Measurements from ENCODE around the gene CORO7. TPM values are rescaled to one million over a fixed set of nuclear protein-coding genes. Genes with fewer than 3 reads are reported as not detected.
A peak's percentile ranks its signal among the peaks of the same experiment; 100 is the strongest.

The CORO7 gene
- total and polyA plus RNA-seq, 10 donors: 29.7 to 177 (median 117) TPM

- intact Hi-C loops (cut with DNase I; ENCODE audit: low total_unique reads): no loop called here
- Histone ChIP-seq H3K27ac (peak overlapping the region in 7 of 8 donors; percentile 3 to 86 (median 68)), H3K36me3 (no peaks in the 10 kb centered on the region), H3K27me3 (replicated peaks in 1 of 7) (peaks cover 0 to 69% (median 37%) of the 10 kb centered on the region in 7 donors), H3K4me3 (peak overlapping the region in 6 of 8 donors; percentile 39 to 84 (median 62)), H3K4me1 (peaks cover 21 to 80% (median 62%) of the 10 kb centered on the region in 6 donors), H3K9me3 (no peaks in the 10 kb centered on the region)
- WGBS, 5 donors: 65 to 90% (median 75%) methylated on average over 10 to 12 of the region's 12 CpGs
- no peak for TF ChIP-seq POLR2A (IDR thresholded peaks at IDR 0.05)
- TF ChIP-seq CTCF (IDR thresholded peaks at IDR 0.05 in 8 of 11, conservative IDR thresholded peaks at IDR 0.05 in 3 of 11): no peak
- TF ChIP-seq POLR2AphosphoS5 (IDR thresholded peaks at IDR 0.05): no peak
- DNase-seq: no peak
Observed at GRCh38 chr16:4317532-4318450, 98.6 kb downstream of the CORO7 start.

GRCh38 chr16:4316864-4317531, 99.4 kb downstream of the CORO7 start:
- no peak for DNase-seq
- WGBS, 5 donors: 37 to 70% (median 62%) methylated on average over 11 to 20 of the region's 20 CpGs
- Histone ChIP-seq H3K4me3 (peak overlapping the region; percentile 8 to 84 (median 50)), H3K4me1 (peaks cover 21 to 79% (median 60%) of the 10 kb centered on the region in 6 donors), H3K27ac (peak overlapping the region; percentile 19 to 86 (median 66)), H3K27me3 (replicated peaks in 1 of 7) (peaks cover 0 to 76% (median 37%) of the 10 kb centered on the region in 7 donors), H3K36me3 (no peaks in the 10 kb centered on the region), H3K9me3 (no peaks in the 10 kb centered on the region)
- intact Hi-C loops (cut with DNase I; ENCODE audit: low total_unique reads): no loop called here
- peak in 2 of 3 donors; percentile 29 to 49 for TF ChIP-seq POLR2AphosphoS5 (IDR thresholded peaks at IDR 0.05)
- no peak for TF ChIP-seq CTCF (IDR thresholded peaks at IDR 0.05 in 8 of 11, conservative IDR thresholded peaks at IDR 0.05 in 3 of 11)

- intact Hi-C loops (cut with DNase I; ENCODE audit: low total_unique reads): no loop called here
- Histone ChIP-seq H3K9me3 (no peaks in the 10 kb centered on the region), H3K36me3 (no peaks in the 10 kb centered on the region), H3K27ac (peak overlapping the region; percentile 19 to 86 (median 66)), H3K4me1 (peaks cover 21 to 79% (median 60%) of the 10 kb centered on the region in 6 donors), H3K4me3 (peak overlapping the region; percentile 8 to 84 (median 50)), H3K27me3 (replicated peaks in 1 of 7) (peaks cover 0 to 76% (median 37%) of the 10 kb centered on the region in 7 donors)
- DNase-seq: no peak
- whole genome bisulfite sequencing, 5 donors: 5 to 17% (median 9%) methylated on average over 30 to 93 of the region's 93 CpGs
- TF ChIP-seq POLR2AphosphoS5 (IDR thresholded peaks at IDR 0.05): no peak
- TF ChIP-seq POLR2A (IDR thresholded peaks at IDR 0.05): no peak
- TF ChIP-seq CTCF (IDR thresholded peaks at IDR 0.05 in 8 of 11, conservative IDR thresholded peaks at IDR 0.05 in 3 of 11): no peak
Observed at GRCh38 chr16:4316108-4316863, 100.1 kb downstream of the CORO7 start.
